Measurements from ENCODE around the gene LSAMP. TPM values are rescaled to one million over a fixed set of nuclear protein-coding genes. Genes with fewer than 3 reads are reported as not detected.

The LSAMP gene
- total RNA-seq, 1 donor from 2014 or later, result 24.6 TPM

GRCh38 chr3:115790759-115791158 lies 654.5 kb downstream of the LSAMP start:
- no peak for DNase-seq
- H3K4me3 ChIP-seq, result no peak overlapping the region
- no peaks in the 10 kb centered on the region for H3K9me3 ChIP-seq
- no peaks in the 10 kb centered on the region for H3K36me3 ChIP-seq
- H3K27ac ChIP-seq, result no peak overlapping the region
- TF ChIP-seq, protein P1, sequence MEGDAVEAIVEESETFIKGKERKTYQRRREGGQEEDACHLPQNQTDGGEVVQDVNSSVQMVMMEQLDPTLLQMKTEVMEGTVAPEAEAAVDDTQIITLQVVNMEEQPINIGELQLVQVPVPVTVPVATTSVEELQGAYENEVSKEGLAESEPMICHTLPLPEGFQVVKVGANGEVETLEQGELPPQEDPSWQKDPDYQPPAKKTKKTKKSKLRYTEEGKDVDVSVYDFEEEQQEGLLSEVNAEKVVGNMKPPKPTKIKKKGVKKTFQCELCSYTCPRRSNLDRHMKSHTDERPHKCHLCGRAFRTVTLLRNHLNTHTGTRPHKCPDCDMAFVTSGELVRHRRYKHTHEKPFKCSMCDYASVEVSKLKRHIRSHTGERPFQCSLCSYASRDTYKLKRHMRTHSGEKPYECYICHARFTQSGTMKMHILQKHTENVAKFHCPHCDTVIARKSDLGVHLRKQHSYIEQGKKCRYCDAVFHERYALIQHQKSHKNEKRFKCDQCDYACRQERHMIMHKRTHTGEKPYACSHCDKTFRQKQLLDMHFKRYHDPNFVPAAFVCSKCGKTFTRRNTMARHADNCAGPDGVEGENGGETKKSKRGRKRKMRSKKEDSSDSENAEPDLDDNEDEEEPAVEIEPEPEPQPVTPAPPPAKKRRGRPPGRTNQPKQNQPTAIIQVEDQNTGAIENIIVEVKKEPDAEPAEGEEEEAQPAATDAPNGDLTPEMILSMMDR (IDR thresholded peaks at IDR 0.05), result no peak
- H3K27me3 ChIP-seq, result no peaks in the 10 kb centered on the region
- ATAC-seq, result peak; percentile 63
- intact Hi-C loops (cut with DNase I), result no loop called here
- H3K4me1 ChIP-seq, result no peaks in the 10 kb centered on the region

GRCh38 chr3:115789481-115789880 lies 655.8 kb downstream of the LSAMP start:
- intact Hi-C loops (cut with DNase I), result no loop called here
- ATAC-seq, result no peak

GRCh38 chr3:115788921-115789470 lies 656.3 kb downstream of the LSAMP start:
- intact Hi-C loops (cut with DNase I), result no loop called here
- DNase-seq (no peak), ATAC-seq (no peak)
- Histone ChIP-seq H3K9me3 (no peaks in the 10 kb centered on the region), H3K4me1 (peaks cover 7% of the 10 kb centered on the region), H3K4me3 (no peak overlapping the region), H3K27ac (no peak overlapping the region), H3K27me3 (no peaks in the 10 kb centered on the region), H3K36me3 (no peaks in the 10 kb centered on the region)
- TF ChIP-seq, protein P1 (IDR thresholded peaks at IDR 0.05), result no peak

More at GRCh38 chr3:115789481-115789880, 655.8 kb downstream of the LSAMP start:
- TF ChIP-seq, protein P1 (IDR thresholded peaks at IDR 0.05), result no peak
- H3K4me1 ChIP-seq, result peaks cover 7% of the 10 kb centered on the region
- no peaks in the 10 kb centered on the region for H3K27me3 ChIP-seq
- H3K4me3 ChIP-seq, result no peak overlapping the region
- H3K27ac ChIP-seq, result no peak overlapping the region
- no peak for DNase-seq
- H3K9me3 ChIP-seq, result no peaks in the 10 kb centered on the region
- no peaks in the 10 kb centered on the region for H3K36me3 ChIP-seq

GRCh38 chr3:115787818-115788217 lies 657.5 kb downstream of the LSAMP start:
- no peak overlapping the region for H3K27ac ChIP-seq
- DNase-seq (no peak), ATAC-seq (no peak)
- intact Hi-C loops (cut with DNase I), result no loop called here
- peaks cover 7% of the 10 kb centered on the region for H3K4me1 ChIP-seq
- no peaks in the 10 kb centered on the region for H3K9me3 ChIP-seq
- H3K36me3 ChIP-seq, result no peaks in the 10 kb centered on the region
- no peak overlapping the region for H3K4me3 ChIP-seq
- TF ChIP-seq, protein P1 (IDR thresholded peaks at IDR 0.05), result no peak
- no peaks in the 10 kb centered on the region for H3K27me3 ChIP-seq

DNA sequence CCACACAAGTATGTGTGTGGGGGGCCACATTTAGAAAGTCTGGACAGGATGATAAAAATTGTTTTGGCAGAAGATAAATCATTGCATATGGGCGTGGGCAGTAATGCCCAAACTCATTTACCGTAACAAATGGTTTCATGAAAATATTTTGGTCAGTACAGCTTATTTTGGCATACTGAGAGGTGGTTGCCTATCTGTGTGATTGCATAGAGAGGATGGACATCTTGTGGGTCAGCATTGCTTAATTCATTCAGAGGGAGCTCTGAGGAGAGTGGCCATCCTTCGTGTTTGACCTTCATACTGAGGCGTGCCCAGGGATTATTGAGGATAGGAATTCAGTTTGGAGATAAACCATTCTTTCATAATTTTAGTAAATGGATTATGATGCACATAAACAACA lies 659.5 kb downstream of the LSAMP start:
- Histone ChIP-seq H3K4me3 (no peak overlapping the region), H3K4me1 (peaks cover 7% of the 10 kb centered on the region), H3K27ac (no peak overlapping the region), H3K9me3 (no peaks in the 10 kb centered on the region), H3K36me3 (no peaks in the 10 kb centered on the region), H3K27me3 (no peaks in the 10 kb centered on the region)
- TF ChIP-seq, protein P1 (IDR thresholded peaks at IDR 0.05), result no peak
- ATAC-seq, result no peak
- intact Hi-C loops (cut with DNase I), result no loop called here
- no peak for DNase-seq

All from upper lobe of right lung (tissue), 1 donor.